ENCODE data around the gene TKT.

TKT gene

GRCh38 chr3:53195066-53195450 lies 60.8 kb downstream of the TKT start:
- no peak for DNase-seq

- peak; percentile 46 for DNase-seq
Measured at GRCh38 chr3:53194210-53195065, 61.4 kb downstream of the TKT start.

- no peak for DNase-seq
Measured at GRCh38 chr3:53193466-53194209, 62.2 kb downstream of the TKT start.

GRCh38 chr3:53192608-53193007 lies 63.2 kb downstream of the TKT start:
- no peak for DNase-seq

GRCh38 chr3:53191836-53192480 lies 63.9 kb downstream of the TKT start:
- no peak for DNase-seq

- DNase-seq = no peak
Measured at GRCh38 chr3:53190659-53191058, 65.2 kb downstream of the TKT start.

- no peak for DNase-seq
Measured at GRCh38 chr3:53189276-53189675, 66.5 kb downstream of the TKT start.

- DNase-seq = no peak
Measured at GRCh38 chr3:53188720-53189119, 67.1 kb downstream of the TKT start.

- DNase-seq = peak; percentile 3
Measured at GRCh38 chr3:53188136-53188685, 67.6 kb downstream of the TKT start.

- DNase-seq = no peak
Measured at GRCh38 chr3:53187430-53187829, 68.4 kb downstream of the TKT start.

- DNase-seq = no peak
Measured at GRCh38 chr3:53186726-53187125, 69.1 kb downstream of the TKT start.

- DNase-seq = no peak
Measured at GRCh38 chr3:53185761-53186465, 69.9 kb downstream of the TKT start.

- DNase-seq = no peak
Measured at GRCh38 chr3:53184701-53185100, 71.1 kb downstream of the TKT start.

- no peak for DNase-seq
Measured at GRCh38 chr3:53183514-53183913, 72.3 kb downstream of the TKT start.

GRCh38 chr3:53182764-53183355 lies 73.0 kb downstream of the TKT start:
- DNase-seq = no peak

- no peak for DNase-seq
Measured at GRCh38 chr3:53181528-53181927, 74.3 kb downstream of the TKT start.

- no peak for DNase-seq
Measured at GRCh38 chr3:53181024-53181371, 74.8 kb downstream of the TKT start.

GRCh38 chr3:53180305-53181023 lies 75.4 kb downstream of the TKT start:
- no peak for DNase-seq

- DNase-seq = no peak
Measured at GRCh38 chr3:53179580-53179979, 76.2 kb downstream of the TKT start.

- DNase-seq = no peak
Measured at GRCh38 chr3:53178246-53178645, 77.6 kb downstream of the TKT start.

GRCh38 chr3:53175613-53176540 lies 79.9 kb downstream of the TKT start:
- DNase-seq = no peak
